NB4 (cell line): ENCODE measurements around the gene STEAP3.

Experiments
- MAX ChIP-seq: IDR thresholded peaks from 2 replicates; pipeline ENCODE4 v1.6.1; 2011; ENCODE audit warnings: low read depth, low read length
- POLR2A ChIP-seq: IDR thresholded peaks from 2 replicates; pipeline ENCODE4 v1.6.1; 2011; ENCODE audit warnings: mild to moderate bottlenecking; ENCODE audit not compliant: insufficient read length; ENCODE audit errors: extremely low read depth

DNA sequence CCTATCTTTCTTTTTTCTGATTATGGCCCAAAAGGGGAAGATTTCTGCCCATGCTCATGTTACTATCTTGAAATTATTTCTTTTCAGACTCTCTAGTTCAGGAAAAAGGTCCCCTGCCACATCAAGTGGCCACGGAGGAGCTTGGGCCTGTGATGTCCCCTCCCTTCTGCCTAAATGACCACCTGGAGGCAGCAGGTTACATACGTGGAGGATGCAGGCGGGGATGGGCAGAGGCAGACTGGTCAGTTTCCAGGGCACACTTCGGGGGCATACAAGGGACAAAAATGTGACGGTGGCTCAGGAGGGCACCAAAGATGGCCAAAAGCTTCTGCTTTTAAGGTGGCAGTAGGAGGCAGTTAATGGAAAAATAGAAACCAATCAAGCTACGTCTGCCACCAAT, 30.7 kb upstream of the STEAP3 start:
- TF ChIP-seq MAX (no peak), POLR2A (no peak)
